Measurements from ENCODE around the gene UBE2L6.

UBE2L6 gene

GRCh38 chr11:57562596-57562995 is 4.9 kb downstream of the UBE2L6 start:
- no peaks in the 10 kb centered on the region for H3K4me1 ChIP-seq
- H3K4me2 ChIP-seq (ENCODE audit: low read length), result no peak overlapping the region
- no peaks in the 10 kb centered on the region for H3K79me2 ChIP-seq
- no peak for TF ChIP-seq CTCF (IDR thresholded peaks at IDR 0.05)
- H3K4me3 ChIP-seq (ENCODE audit: low read depth, low read length), result no peak overlapping the region
- no peaks in the 10 kb centered on the region for H3K9me3 ChIP-seq (ENCODE audit: control insufficient read depth, low read length)
- no peaks in the 10 kb centered on the region for H3K27me3 ChIP-seq (ENCODE audit: control insufficient read depth, insufficient read depth, low read length)
- H2AFZ ChIP-seq, result no peak overlapping the region
- H3K27ac ChIP-seq, result no peak overlapping the region
- H3K9ac ChIP-seq, result no peak overlapping the region
- H3K36me3 ChIP-seq (ENCODE audit: control insufficient read depth, insufficient read depth, low read length), result no peaks in the 10 kb centered on the region

DNA sequence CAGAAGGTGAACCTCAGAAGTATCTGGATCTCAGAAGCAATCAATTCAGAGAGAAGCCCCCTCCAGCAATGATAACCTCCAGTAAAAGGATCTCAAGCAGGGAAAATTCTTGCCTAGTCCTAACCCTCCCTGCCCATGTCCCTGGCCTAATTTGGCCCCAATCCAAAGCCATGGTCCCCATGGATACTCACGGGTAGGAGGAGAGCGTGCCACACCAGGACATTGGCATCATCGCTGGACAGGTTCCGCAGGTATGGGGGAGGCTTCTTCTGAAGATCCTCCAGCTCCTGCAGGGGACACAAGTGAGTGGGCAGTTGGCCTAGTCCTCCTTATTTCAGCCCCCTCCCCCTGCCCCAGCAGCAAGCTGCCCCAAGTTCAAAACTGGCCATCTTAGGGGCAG is 7.3 kb downstream of the UBE2L6 start:
- H2AFZ ChIP-seq, result no peak overlapping the region
- no peak overlapping the region for H3K27ac ChIP-seq
- H3K9ac ChIP-seq, result no peak overlapping the region
- no peak for TF ChIP-seq CTCF (IDR thresholded peaks at IDR 0.05)
- no peaks in the 10 kb centered on the region for H3K9me3 ChIP-seq (ENCODE audit: control insufficient read depth, low read length)
- no peaks in the 10 kb centered on the region for H3K27me3 ChIP-seq (ENCODE audit: control insufficient read depth, insufficient read depth, low read length)
- H3K36me3 ChIP-seq (ENCODE audit: control insufficient read depth, insufficient read depth, low read length), result no peaks in the 10 kb centered on the region
- H3K79me2 ChIP-seq, result no peaks in the 10 kb centered on the region
- H3K4me3 ChIP-seq (ENCODE audit: low read depth, low read length), result no peak overlapping the region
- no peak overlapping the region for H3K4me2 ChIP-seq (ENCODE audit: low read length)
- no peaks in the 10 kb centered on the region for H3K4me1 ChIP-seq

DNA sequence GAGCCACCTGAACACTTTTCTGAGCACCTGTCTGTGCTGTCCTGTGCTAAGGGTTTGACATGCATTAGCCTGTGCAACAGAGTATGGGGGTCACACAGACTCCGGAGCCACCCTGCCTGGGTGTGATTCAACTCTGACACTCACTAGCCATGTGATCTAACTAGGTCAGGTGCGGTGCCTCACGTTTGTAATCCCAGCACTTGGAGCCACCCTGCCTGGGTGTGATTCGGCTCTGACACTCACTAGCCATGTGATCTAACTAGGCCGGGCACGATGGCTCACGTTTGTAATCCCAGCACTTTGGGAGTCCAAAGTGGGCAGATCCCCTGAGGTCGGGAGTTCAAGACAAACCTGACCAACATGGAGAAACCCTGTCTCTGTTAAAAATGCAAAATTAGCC is 11.4 kb downstream of the UBE2L6 start:
- no peaks in the 10 kb centered on the region for H3K9me3 ChIP-seq (ENCODE audit: control insufficient read depth, low read length)
- no peaks in the 10 kb centered on the region for H3K36me3 ChIP-seq (ENCODE audit: control insufficient read depth, insufficient read depth, low read length)
- no peak overlapping the region for H3K4me2 ChIP-seq (ENCODE audit: low read length)
- H3K79me2 ChIP-seq, result no peaks in the 10 kb centered on the region
- no peak overlapping the region for H3K4me3 ChIP-seq (ENCODE audit: low read depth, low read length)
- no peak overlapping the region for H3K9ac ChIP-seq
- H2AFZ ChIP-seq, result no peak overlapping the region
- TF ChIP-seq CTCF (IDR thresholded peaks at IDR 0.05), result no peak
- H3K4me1 ChIP-seq, result no peaks in the 10 kb centered on the region
- no peaks in the 10 kb centered on the region for H3K27me3 ChIP-seq (ENCODE audit: control insufficient read depth, insufficient read depth, low read length)
- no peak overlapping the region for H3K27ac ChIP-seq

DNA sequence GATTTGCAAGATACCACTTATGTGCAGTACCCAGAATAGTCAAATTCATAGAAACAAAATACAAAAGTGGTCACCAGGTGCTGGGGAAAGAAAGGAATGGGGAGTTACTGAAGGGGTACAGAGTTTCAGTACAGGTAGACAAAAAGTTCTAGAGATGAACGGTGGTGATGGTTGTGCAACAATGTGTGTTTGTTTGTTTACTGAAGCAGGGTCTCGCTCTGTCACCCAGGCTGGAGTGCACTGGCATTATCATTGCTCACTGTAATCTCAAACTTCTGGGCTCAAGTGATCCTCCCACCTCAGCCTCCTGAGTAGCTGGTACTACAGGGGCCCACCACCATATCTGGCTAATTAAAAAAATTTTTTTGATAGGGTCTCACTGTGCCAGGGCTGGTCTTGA is 12.1 kb downstream of the UBE2L6 start:
- Histone ChIP-seq H3K4me1 (no peaks in the 10 kb centered on the region), H3K27ac (no peak overlapping the region), H2AFZ (no peak overlapping the region), H3K27me3 (ENCODE audit: control insufficient read depth, insufficient read depth, low read length) (no peaks in the 10 kb centered on the region), H3K36me3 (ENCODE audit: control insufficient read depth, insufficient read depth, low read length) (no peaks in the 10 kb centered on the region), H3K79me2 (no peaks in the 10 kb centered on the region), H3K9ac (no peak overlapping the region), H3K4me3 (ENCODE audit: low read depth, low read length) (no peak overlapping the region), H3K4me2 (ENCODE audit: low read length) (no peak overlapping the region), H3K9me3 (ENCODE audit: control insufficient read depth, low read length) (no peaks in the 10 kb centered on the region)
- TF ChIP-seq CTCF (IDR thresholded peaks at IDR 0.05), result no peak

DNA sequence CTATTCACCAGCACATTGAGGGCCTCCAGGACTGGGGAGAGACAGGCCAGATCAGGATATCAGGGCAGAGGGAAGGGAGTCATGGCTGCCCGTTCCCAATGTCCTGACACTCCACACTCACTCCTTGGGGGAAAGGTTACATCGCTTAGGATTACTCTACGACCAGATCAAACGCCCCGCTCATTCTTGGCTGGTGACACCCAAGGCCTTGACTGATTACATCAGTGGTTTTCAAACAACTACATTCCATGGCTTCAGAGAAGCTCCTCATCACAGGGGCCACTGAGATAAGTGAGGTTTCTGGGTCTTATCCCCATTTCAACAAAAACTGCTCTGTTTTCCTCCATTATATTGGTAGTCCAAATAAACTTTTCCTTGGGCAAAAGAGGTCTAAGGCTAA is 15.0 kb downstream of the UBE2L6 start:
- no peaks in the 10 kb centered on the region for H3K36me3 ChIP-seq (ENCODE audit: control insufficient read depth, insufficient read depth, low read length)

More for the DNA sequence above, 15.0 kb downstream of the UBE2L6 start:
- Histone ChIP-seq H3K4me1 (no peaks in the 10 kb centered on the region), H3K9ac (no peak overlapping the region), H3K79me2 (no peaks in the 10 kb centered on the region), H3K27me3 (ENCODE audit: control insufficient read depth, insufficient read depth, low read length) (no peaks in the 10 kb centered on the region), H3K4me2 (ENCODE audit: low read length) (no peak overlapping the region), H3K4me3 (ENCODE audit: low read depth, low read length) (no peak overlapping the region), H3K9me3 (ENCODE audit: control insufficient read depth, low read length) (no peaks in the 10 kb centered on the region), H3K27ac (no peak overlapping the region), H2AFZ (no peak overlapping the region)
- TF ChIP-seq CTCF (IDR thresholded peaks at IDR 0.05), result no peak
